Cardiac muscle cell (in vitro differentiated cells and primary cell): ENCODE measurements around the gene MAPK4. TPM values are rescaled to one million over a fixed set of nuclear protein-coding genes. Genes with fewer than 3 reads are reported as not detected.

Experiments
- DNase-seq, 2 donors: peaks; one replicate each; pipeline versions ENCODE4 v3.0.0 to v3.0.0-alpha.2; 2010 to 2017; ENCODE audit warnings: low read depth in 1 of 2, low spot score in 1 of 2
- H3K27ac ChIP-seq: fragments of 200-600 bp; sonication (generic); 2 replicates; pipeline ENCODE4 v1.5.1; 2016
- H3K27me3 ChIP-seq: fragments of 200-600 bp; sonication (generic); 2 replicates; pipeline ENCODE4 v1.6.0; 2016; ENCODE audit warnings: control low read depth
- H3K36me3 ChIP-seq: fragments of 200-600 bp; sonication (generic); 2 replicates; pipeline ENCODE4 v1.5.1; 2016; ENCODE audit warnings: control low read depth
- H3K4me1 ChIP-seq: fragments of 200-600 bp; sonication (generic); 2 replicates; pipeline ENCODE4 v1.8.1; 2017; ENCODE audit warnings: low read depth, mild to moderate bottlenecking, mixed run types
- H3K4me3 ChIP-seq: fragments of 200-600 bp; sonication (generic); 2 replicates; pipeline ENCODE4 v1.5.1; 2016; ENCODE audit warnings: mild to moderate bottlenecking
- H3K9me3 ChIP-seq: fragments of 200-600 bp; sonication (generic); 2 replicates; pipeline ENCODE4 v1.5.1; 2017; ENCODE audit warnings: low read depth, mild to moderate bottlenecking, control low read depth
- CTCF ChIP-seq: IDR thresholded peaks from 2 replicates; pipeline ENCODE4 v1.5.1; 2012; ENCODE audit warnings: low read depth, mild to moderate bottlenecking, low read length
- polyA plus RNA-seq: library from polyadenylated mRNA; unstranded; fragments of >200 nt; fragmentation: Nextera tagmentation; extraction: Ambion mirVana; gene quantifications from 2 replicates; pipeline ENCODE4 v1.2.1, GENCODE V29; 2016
- total RNA-seq: library from RNA; depleted of rRNA; stranded (reverse); fragments of >200 nt; gene quantifications from 2 replicates; pipeline ENCODE4 v1.2.3, GENCODE V29; 2016

The MAPK4 gene
- total and polyA plus RNA-seq, 2 experiments from 2014 or later: 36.9 to 68.9 TPM

- Histone ChIP-seq H3K36me3 (no peaks in the 10 kb centered on the region), H3K27ac (no peak overlapping the region), H3K9me3 (no peaks in the 10 kb centered on the region), H3K4me1 (peaks cover 18% of the 10 kb centered on the region), H3K27me3 (no peaks in the 10 kb centered on the region), H3K4me3 (no peak overlapping the region)
- TF ChIP-seq CTCF: no peak
- no peak for DNase-seq
Observed at GRCh38 chr18:50626317-50626716, 66.4 kb downstream of the MAPK4 start.

- Histone ChIP-seq H3K27ac (no peak overlapping the region), H3K4me1 (peaks cover 25% of the 10 kb centered on the region), H3K27me3 (no peaks in the 10 kb centered on the region), H3K4me3 (no peak overlapping the region), H3K36me3 (no peaks in the 10 kb centered on the region), H3K9me3 (no peaks in the 10 kb centered on the region)
- no peak for DNase-seq
- no peak for TF ChIP-seq CTCF
Observed at GRCh38 chr18:50627594-50628532, 68.0 kb downstream of the MAPK4 start.

- Histone ChIP-seq H3K27me3 (no peaks in the 10 kb centered on the region), H3K36me3 (no peaks in the 10 kb centered on the region), H3K9me3 (no peaks in the 10 kb centered on the region), H3K27ac (no peak overlapping the region), H3K4me3 (no peak overlapping the region), H3K4me1 (peaks cover 25% of the 10 kb centered on the region)
- no peak for DNase-seq
- no peak for TF ChIP-seq CTCF
Observed at GRCh38 chr18:50628533-50628905, 68.6 kb downstream of the MAPK4 start.

GRCh38 chr18:50629148-50629631 is 69.3 kb downstream of the MAPK4 start:
- Histone ChIP-seq H3K4me1 (peaks cover 25% of the 10 kb centered on the region), H3K4me3 (no peak overlapping the region), H3K36me3 (no peaks in the 10 kb centered on the region), H3K27ac (no peak overlapping the region), H3K27me3 (no peaks in the 10 kb centered on the region), H3K9me3 (no peaks in the 10 kb centered on the region)
- no peak for TF ChIP-seq CTCF
- no peak for DNase-seq

- no peak for DNase-seq
- no peak for TF ChIP-seq CTCF
- Histone ChIP-seq H3K27me3 (no peaks in the 10 kb centered on the region), H3K36me3 (no peaks in the 10 kb centered on the region), H3K4me1 (peaks cover 25% of the 10 kb centered on the region), H3K4me3 (no peak overlapping the region), H3K27ac (no peak overlapping the region), H3K9me3 (no peaks in the 10 kb centered on the region)
Observed at GRCh38 chr18:50630895-50631294, 71.0 kb downstream of the MAPK4 start.
